Measurements from ENCODE around the gene GAB2.

DNA sequence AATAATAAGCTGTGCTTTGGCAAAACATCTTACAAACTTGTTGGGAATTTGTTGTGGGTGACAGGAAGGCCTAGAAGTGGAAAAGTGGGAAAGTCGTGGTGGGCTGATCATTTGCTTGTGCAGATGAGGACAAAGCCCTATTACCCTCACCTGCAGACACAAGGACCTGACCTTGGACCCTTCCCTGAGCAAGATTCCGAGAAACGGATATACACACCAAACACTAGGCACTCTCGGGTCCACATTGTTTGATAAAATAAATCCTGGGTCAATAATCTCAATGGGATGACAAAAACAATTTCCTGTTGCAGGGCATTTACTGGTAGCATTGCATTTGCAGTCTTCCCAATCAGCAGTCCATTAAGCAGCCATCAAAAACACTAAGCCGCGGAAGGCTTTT is 89.7 kb downstream of the GAB2 start:
- TF ChIP-seq ZFX (IDR thresholded peaks at IDR 0.05): no peak
- TF ChIP-seq, protein P1, sequence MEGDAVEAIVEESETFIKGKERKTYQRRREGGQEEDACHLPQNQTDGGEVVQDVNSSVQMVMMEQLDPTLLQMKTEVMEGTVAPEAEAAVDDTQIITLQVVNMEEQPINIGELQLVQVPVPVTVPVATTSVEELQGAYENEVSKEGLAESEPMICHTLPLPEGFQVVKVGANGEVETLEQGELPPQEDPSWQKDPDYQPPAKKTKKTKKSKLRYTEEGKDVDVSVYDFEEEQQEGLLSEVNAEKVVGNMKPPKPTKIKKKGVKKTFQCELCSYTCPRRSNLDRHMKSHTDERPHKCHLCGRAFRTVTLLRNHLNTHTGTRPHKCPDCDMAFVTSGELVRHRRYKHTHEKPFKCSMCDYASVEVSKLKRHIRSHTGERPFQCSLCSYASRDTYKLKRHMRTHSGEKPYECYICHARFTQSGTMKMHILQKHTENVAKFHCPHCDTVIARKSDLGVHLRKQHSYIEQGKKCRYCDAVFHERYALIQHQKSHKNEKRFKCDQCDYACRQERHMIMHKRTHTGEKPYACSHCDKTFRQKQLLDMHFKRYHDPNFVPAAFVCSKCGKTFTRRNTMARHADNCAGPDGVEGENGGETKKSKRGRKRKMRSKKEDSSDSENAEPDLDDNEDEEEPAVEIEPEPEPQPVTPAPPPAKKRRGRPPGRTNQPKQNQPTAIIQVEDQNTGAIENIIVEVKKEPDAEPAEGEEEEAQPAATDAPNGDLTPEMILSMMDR (conservative IDR thresholded peaks at IDR 0.05): no peak
